Uterus (tissue), 4 donors: ENCODE results near the gene CMTM8. TPM values are rescaled to one million over a fixed set of nuclear protein-coding genes. Genes with fewer than 3 reads are reported as not detected.

Experiments
- DNase-seq, 2 donors: peaks; one replicate each; pipeline ENCODE4 v3.0.0-alpha.2; 2019 to 2020
- H3K27ac ChIP-seq, 2 donors: fragments of 200-600 bp; sonication (generic); 1 replicate in 1 of 2; 2 replicates in 1 of 2; pipeline ENCODE4 v1.5.1; 2016 to 2018
- H3K27me3 ChIP-seq, 2 donors: fragments of 200-600 bp; sonication (generic); one replicate each; pipeline ENCODE4 v1.5.1; 2018 to 2019; ENCODE audit warnings: control low read depth in 1 of 2
- H3K36me3 ChIP-seq, 2 donors: fragments of 200-600 bp; sonication (generic); one replicate each; pipeline ENCODE4 v1.5.1; 2019; ENCODE audit warnings: control low read depth in 1 of 2
- H3K4me1 ChIP-seq, 2 donors: fragments of 200-600 bp; sonication (generic); one replicate each; pipeline ENCODE4 v1.5.1; 2018 to 2019; ENCODE audit warnings: control low read depth in 1 of 2
- H3K4me3 ChIP-seq, 2 donors: fragments of 200-600 bp; sonication (generic); 1 replicate in 1 of 2; 2 replicates in 1 of 2; pipeline ENCODE4 v1.5.1; 2018 to 2019; ENCODE audit warnings: mild to moderate bottlenecking in 1 of 2
- H3K9me3 ChIP-seq, 2 donors: fragments of 200-600 bp; sonication (generic); one replicate each; pipeline ENCODE4 v1.5.1; 2019; ENCODE audit warnings: control low read depth in 1 of 2
- POLR2A ChIP-seq, 2 donors: fragments of 450-650 bp; IDR thresholded peaks; one replicate each; pipeline ENCODE4 v1.6.1; 2016; ENCODE audit warnings: antibody characterized with exemption in 2 of 2, mild to moderate bottlenecking in 1 of 2, moderate library complexity in 1 of 2
- intact Hi-C: fragments of 100-400 bp; cut with DNase I; formaldehyde crosslinking; loops from one replicate; pipeline ENCODE4 v1.15.1; 2023; ENCODE audit warnings: low total_unique reads
- total RNA-seq, 4 donors: library from RNA; depleted of rRNA in 3 of 4; stranded (reverse); fragments of >200 nt in 3 of 4; gene quantifications; one replicate each; pipeline versions ENCODE4 v1.1.0 to v1.2.4, GENCODE V29; 2014 to 2023
- TF ChIP-seq, protein P1 (sequence below), 4 experiments: fragments of 200-600 bp in 2 of 4; fragments of 450-650 bp in 2 of 4; sonication (generic) in 2 of 4; IDR thresholded peaks; one replicate each; pipeline ENCODE4 v1.5.1; 2016 to 2019; ENCODE audit warnings: antibody characterized with exemption in 4 of 4, mild to moderate bottlenecking in 2 of 4, moderate library complexity in 1 of 4
- donor health status: DM: yes; HTN: yes; CAD: no.

Gene CMTM8
- total RNA-seq, 4 donors from 2014 or later, result 1.5 to 4.7 (median 2.5) TPM

DNA sequence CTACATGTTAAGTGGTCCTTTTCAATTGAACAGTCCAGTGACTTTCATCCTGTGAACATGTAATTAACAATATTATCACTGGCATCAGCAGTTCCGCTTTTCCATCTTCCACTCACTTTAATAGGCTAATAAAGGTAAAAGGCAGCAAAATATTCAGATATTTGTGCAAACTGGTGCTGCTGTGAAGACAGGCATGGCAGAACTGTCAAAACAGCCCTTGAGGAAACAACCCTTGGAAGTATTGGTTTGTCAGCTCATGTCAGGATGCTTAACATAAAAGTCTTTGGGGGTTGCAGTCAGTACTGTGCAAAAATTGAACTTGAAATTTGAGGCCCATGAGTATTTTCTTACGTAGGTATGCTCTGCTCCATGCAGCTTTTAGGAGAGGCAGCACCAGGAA, 81.1 kb downstream of the CMTM8 start:
- no peak for TF ChIP-seq POLR2A (IDR thresholded peaks at IDR 0.05)
- TF ChIP-seq, protein P1, sequence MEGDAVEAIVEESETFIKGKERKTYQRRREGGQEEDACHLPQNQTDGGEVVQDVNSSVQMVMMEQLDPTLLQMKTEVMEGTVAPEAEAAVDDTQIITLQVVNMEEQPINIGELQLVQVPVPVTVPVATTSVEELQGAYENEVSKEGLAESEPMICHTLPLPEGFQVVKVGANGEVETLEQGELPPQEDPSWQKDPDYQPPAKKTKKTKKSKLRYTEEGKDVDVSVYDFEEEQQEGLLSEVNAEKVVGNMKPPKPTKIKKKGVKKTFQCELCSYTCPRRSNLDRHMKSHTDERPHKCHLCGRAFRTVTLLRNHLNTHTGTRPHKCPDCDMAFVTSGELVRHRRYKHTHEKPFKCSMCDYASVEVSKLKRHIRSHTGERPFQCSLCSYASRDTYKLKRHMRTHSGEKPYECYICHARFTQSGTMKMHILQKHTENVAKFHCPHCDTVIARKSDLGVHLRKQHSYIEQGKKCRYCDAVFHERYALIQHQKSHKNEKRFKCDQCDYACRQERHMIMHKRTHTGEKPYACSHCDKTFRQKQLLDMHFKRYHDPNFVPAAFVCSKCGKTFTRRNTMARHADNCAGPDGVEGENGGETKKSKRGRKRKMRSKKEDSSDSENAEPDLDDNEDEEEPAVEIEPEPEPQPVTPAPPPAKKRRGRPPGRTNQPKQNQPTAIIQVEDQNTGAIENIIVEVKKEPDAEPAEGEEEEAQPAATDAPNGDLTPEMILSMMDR (IDR thresholded peaks at IDR 0.05), result no peak
- no peak overlapping the region for H3K4me3 ChIP-seq
- no peaks in the 10 kb centered on the region for H3K27me3 ChIP-seq
- intact Hi-C loops, result no loop called here
- H3K27ac ChIP-seq, result no peak overlapping the region
- H3K36me3 ChIP-seq, result no peaks in the 10 kb centered on the region
- H3K4me1 ChIP-seq, result no peaks in the 10 kb centered on the region
- no peaks in the 10 kb centered on the region for H3K9me3 ChIP-seq
- no peak for DNase-seq

DNA sequence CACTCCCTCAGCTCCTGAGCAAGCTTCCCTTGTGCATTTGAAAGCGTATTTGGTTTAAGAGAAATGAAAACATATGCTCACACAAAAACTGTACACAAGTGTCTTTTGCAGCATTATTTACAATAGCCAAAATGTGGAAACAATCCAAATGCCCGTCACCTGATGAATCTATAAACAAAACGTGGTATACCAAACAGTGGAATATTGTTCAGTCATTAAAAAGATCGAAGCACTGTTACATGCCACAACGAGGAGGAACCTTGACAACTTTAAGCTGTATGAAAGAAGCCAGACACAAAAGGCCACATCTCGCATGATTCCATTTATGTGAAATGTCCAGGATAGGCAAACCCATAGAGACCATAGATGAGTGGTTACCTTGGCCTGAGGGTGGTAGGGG, 81.6 kb downstream of the CMTM8 start:
- no peak overlapping the region for H3K27ac ChIP-seq
- no peaks in the 10 kb centered on the region for H3K4me1 ChIP-seq
- no peak for DNase-seq
- H3K36me3 ChIP-seq, result no peaks in the 10 kb centered on the region
- no peaks in the 10 kb centered on the region for H3K27me3 ChIP-seq
- H3K9me3 ChIP-seq, result no peaks in the 10 kb centered on the region
- TF ChIP-seq POLR2A (IDR thresholded peaks at IDR 0.05), result no peak
- TF ChIP-seq, protein P1 (IDR thresholded peaks at IDR 0.05), result no peak
- intact Hi-C loops, result no loop called here
- H3K4me3 ChIP-seq, result no peak overlapping the region

DNA sequence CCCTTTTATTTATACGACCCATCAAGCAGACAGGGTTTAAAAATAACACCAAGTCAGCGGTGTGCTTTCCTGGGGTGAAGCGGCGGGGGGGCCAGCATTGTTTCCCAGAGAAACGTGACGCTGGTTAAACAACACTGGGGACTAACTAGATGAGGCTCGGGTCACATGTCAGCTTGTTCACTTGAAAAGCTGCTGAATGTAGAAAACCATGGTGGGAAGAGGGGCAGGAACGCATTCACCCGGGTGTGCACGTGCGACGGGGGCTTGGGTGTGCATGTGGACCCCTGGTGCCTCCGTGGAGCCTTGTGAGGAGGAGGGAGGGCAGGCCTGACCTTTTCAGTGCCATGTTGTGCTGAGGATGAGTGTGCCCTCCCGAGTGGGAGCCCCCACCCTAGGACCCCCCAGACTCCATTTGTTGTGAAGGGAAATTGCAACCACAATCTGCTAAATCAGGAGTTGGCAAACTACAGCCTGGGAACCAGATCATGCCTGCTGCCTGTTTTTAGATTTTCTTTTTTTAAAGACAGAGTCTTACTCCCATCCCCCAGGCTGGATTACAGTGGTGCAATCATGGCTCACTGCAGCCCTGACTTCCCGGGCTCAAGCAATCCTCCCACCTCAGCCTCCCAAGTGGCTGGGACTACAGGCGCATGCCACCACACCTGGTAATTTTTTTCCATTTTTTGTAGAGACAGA, 82.8 kb downstream of the CMTM8 start:
- no peaks in the 10 kb centered on the region for H3K27me3 ChIP-seq
- intact Hi-C loops, result no loop called here
- no peaks in the 10 kb centered on the region for H3K36me3 ChIP-seq

DNA sequence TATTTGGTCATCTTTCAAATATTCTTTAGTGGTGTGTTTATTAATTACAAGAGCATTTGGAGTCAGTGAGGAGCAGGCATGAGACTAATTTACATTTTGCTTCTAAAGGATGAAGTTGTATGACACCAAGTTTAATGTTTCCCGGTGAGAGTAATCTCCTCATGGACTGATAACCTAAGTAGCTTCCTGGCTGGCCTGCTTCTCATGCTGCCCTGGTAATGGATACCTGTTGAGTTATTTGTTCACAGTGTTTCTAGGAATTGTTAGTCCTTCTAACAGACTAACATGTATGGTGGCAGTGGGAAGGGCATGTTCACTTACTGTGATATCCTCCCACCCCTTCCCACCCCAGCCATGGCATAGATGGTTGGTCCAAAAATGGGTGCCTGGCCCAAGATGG, 83.8 kb downstream of the CMTM8 start:
- H3K36me3 ChIP-seq, result no peaks in the 10 kb centered on the region
- H3K9me3 ChIP-seq, result no peaks in the 10 kb centered on the region
- DNase-seq, result no peak
- intact Hi-C loops, result no loop called here
- H3K27ac ChIP-seq, result no peak overlapping the region
- no peaks in the 10 kb centered on the region for H3K4me1 ChIP-seq
- H3K4me3 ChIP-seq, result no peak overlapping the region
- no peaks in the 10 kb centered on the region for H3K27me3 ChIP-seq
- TF ChIP-seq, protein P1 (IDR thresholded peaks at IDR 0.05), result no peak

More for the DNA sequence above, 82.8 kb downstream of the CMTM8 start:
- DNase-seq, result no peak
- H3K4me3 ChIP-seq, result no peak overlapping the region
- H3K4me1 ChIP-seq, result no peaks in the 10 kb centered on the region
- no peaks in the 10 kb centered on the region for H3K9me3 ChIP-seq
- H3K27ac ChIP-seq, result no peak overlapping the region
- no peak for TF ChIP-seq POLR2A (IDR thresholded peaks at IDR 0.05)
- TF ChIP-seq, protein P1 (IDR thresholded peaks at IDR 0.05), result no peak

DNA sequence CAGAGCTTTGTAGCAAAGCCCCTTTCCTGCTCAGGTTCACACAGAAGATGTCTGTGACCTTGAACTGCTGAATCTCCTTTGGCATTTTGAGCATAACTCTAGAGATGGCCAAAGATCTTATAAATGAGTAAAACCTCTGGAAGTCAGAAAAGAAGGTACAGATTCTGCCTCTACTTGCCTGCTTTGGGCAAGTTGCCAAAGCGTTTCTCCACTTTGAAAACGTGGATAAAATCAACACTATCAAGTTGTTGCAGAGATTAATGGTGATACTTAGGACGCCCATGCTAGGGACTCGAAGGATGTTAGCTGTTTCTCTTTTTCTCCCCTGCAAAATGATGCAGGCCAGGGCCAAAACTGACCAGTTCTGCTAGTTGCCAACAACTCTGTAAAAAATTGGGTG, 85.1 kb downstream of the CMTM8 start:
- Histone ChIP-seq H3K4me3 (no peak overlapping the region), H3K27ac (no peak overlapping the region), H3K9me3 (no peaks in the 10 kb centered on the region), H3K36me3 (no peaks in the 10 kb centered on the region), H3K27me3 (no peaks in the 10 kb centered on the region), H3K4me1 (no peaks in the 10 kb centered on the region)
- TF ChIP-seq, protein P1 (IDR thresholded peaks at IDR 0.05), result no peak
- no peak for TF ChIP-seq POLR2A (IDR thresholded peaks at IDR 0.05)
- DNase-seq, result no peak
- intact Hi-C loops, result no loop called here
